ENCODE measurements around the gene PSMD6. TPM values are rescaled to one million over a fixed set of nuclear protein-coding genes. Genes with fewer than 3 reads are reported as not detected.
A peak's percentile ranks its signal among the peaks of the same experiment; 100 is the strongest.

Gene PSMD6
- total and polyA plus RNA-seq, 7 experiments from 2014 or later: 63.4 to 134 (median 89.2) TPM

- Histone ChIP-seq H3K9me3 (ENCODE audit: control insufficient read depth in 2 of 3, low read length in 3 of 3) (no peaks in the 10 kb centered on the region), H3K4me3 (ENCODE audit: low read length) (no peak overlapping the region), H3K36me3 (ENCODE audit: control insufficient read depth in 2 of 3, insufficient read depth in 3 of 3, low read length in 3 of 3) (peaks cover 27 to 62% (median 34%) of the 10 kb centered on the region in 3 experiments), H3K27me3 (ENCODE audit: control insufficient read depth in 2 of 2, insufficient read depth in 2 of 2, low read length in 2 of 2) (no peaks in the 10 kb centered on the region), H3K4me1 (ENCODE audit: control insufficient read depth in 2 of 2, insufficient read depth in 2 of 2, low read length in 2 of 2) (peaks cover 52 to 54% of the 10 kb centered on the region in 2 donors), H3K27ac (ENCODE audit: low read depth, low read length) (peak overlapping the region; percentile 71)
- Mint-ChIP-seq H3K36me3 (peaks cover 17 to 49% (median 38%) of the 10 kb centered on the region in 5 donors), H3K9me3 (no peaks in the 10 kb centered on the region), H3K4me1 (peaks cover 44 to 94% (median 87%) of the 10 kb centered on the region in 7 donors), H3K27me3 (no peaks in the 10 kb centered on the region), H3K27ac (peak overlapping the region; percentile 12 to 96 (median 86)), H3K4me3 (peak overlapping the region in 7 of 10 donors; percentile 36 to 68 (median 45))
- ChIA-PET POLR2A (interaction anchor here (0.6 to 12.7 kb wide), 3 partner anchors 12 to 41 kb away, joined by 3 to 234 read pairs (median 5); partner anchors contain the start of gene PSMD6), CTCF (interaction anchor here (1.0 to 11.1 kb wide), 3 partner anchors 12 to 42 kb away, joined by 5 to 162 read pairs (median 111); partner anchors contain the start of gene PSMD6)
- DNase-seq (no peak), ATAC-seq (no peak)
- intact Hi-C loops (cut with micrococcal nuclease): no loop called here
Measured at GRCh38 chr3:63981980-63982379, 41.3 kb downstream of the PSMD6 start.

GRCh38 chr3:63980830-63981498, 42.3 kb downstream of the PSMD6 start:
- Histone ChIP-seq H3K9me3 (ENCODE audit: control insufficient read depth in 2 of 3, low read length in 3 of 3) (no peaks in the 10 kb centered on the region), H3K4me3 (ENCODE audit: low read length) (no peak overlapping the region), H3K27me3 (ENCODE audit: control insufficient read depth in 2 of 2, insufficient read depth in 2 of 2, low read length in 2 of 2) (no peaks in the 10 kb centered on the region), H3K4me1 (ENCODE audit: control insufficient read depth in 2 of 2, insufficient read depth in 2 of 2, low read length in 2 of 2) (peaks cover 62 to 64% of the 10 kb centered on the region in 2 donors), H3K36me3 (ENCODE audit: control insufficient read depth in 2 of 3, insufficient read depth in 3 of 3, low read length in 3 of 3) (peaks cover 24 to 51% (median 29%) of the 10 kb centered on the region in 3 experiments), H3K27ac (ENCODE audit: low read depth, low read length) (peak overlapping the region; percentile 71)
- ChIA-PET POLR2A (interaction anchor here (0.6 to 12.7 kb wide), 3 partner anchors 11 to 377 kb away, joined by 3 to 234 read pairs (median 5); no protein-coding TSS in a partner anchor), CTCF (interaction anchor here (0.6 to 11.1 kb wide), 4 partner anchors 13 to 50 kb away, joined by 3 to 162 read pairs (median 58); partner anchors contain the start of gene PSMD6)
- Mint-ChIP-seq H3K27ac (peak overlapping the region; percentile 25 to 97 (median 89)), H3K4me3 (peak overlapping the region in 8 of 10 donors; percentile 9 to 89 (median 82)), H3K27me3 (no peaks in the 10 kb centered on the region), H3K4me1 (peaks cover 53 to 95% (median 90%) of the 10 kb centered on the region in 7 donors), H3K9me3 (no peaks in the 10 kb centered on the region), H3K36me3 (peaks cover 15 to 46% (median 36%) of the 10 kb centered on the region in 5 donors)
- DNase-seq (no peak), ATAC-seq (no peak)
- intact Hi-C loops (cut with micrococcal nuclease): no loop called here

GRCh38 chr3:63980019-63980418, 43.3 kb downstream of the PSMD6 start:
- H3K36me3 Mint-ChIP-seq: peaks cover 7 to 40% (median 32%) of the 10 kb centered on the region in 5 donors
- H3K27me3 ChIP-seq (ENCODE audit: control insufficient read depth in 2 of 2, insufficient read depth in 2 of 2, low read length in 2 of 2): no peaks in the 10 kb centered on the region
- H3K27me3 Mint-ChIP-seq: no peaks in the 10 kb centered on the region
- H3K4me1 Mint-ChIP-seq: peaks cover 51 to 95% (median 88%) of the 10 kb centered on the region in 7 donors
- CTCF ChIA-PET: interaction anchor here (1.8 to 11.1 kb wide), 4 partner anchors 14 to 43 kb away, joined by 5 to 162 read pairs (median 60); partner anchors contain the start of gene PSMD6
- H3K9me3 ChIP-seq (ENCODE audit: control insufficient read depth in 2 of 3, low read length in 3 of 3): no peaks in the 10 kb centered on the region
- H3K27ac ChIP-seq (ENCODE audit: low read depth, low read length): peak overlapping the region; percentile 71
- intact Hi-C loops (cut with micrococcal nuclease): no loop called here
- H3K4me1 ChIP-seq (ENCODE audit: control insufficient read depth in 2 of 2, insufficient read depth in 2 of 2, low read length in 2 of 2): peaks cover 70 to 72% of the 10 kb centered on the region in 2 donors
- peak overlapping the region; percentile 44 for H3K4me3 ChIP-seq (ENCODE audit: low read length)
- peak overlapping the region; percentile 77 to 89 (median 86) for H3K4me3 Mint-ChIP-seq
- peaks cover 17 to 42% (median 24%) of the 10 kb centered on the region in 3 experiments for H3K36me3 ChIP-seq (ENCODE audit: control insufficient read depth in 2 of 3, insufficient read depth in 3 of 3, low read length in 3 of 3)
- no peak for DNase-seq
- H3K27ac Mint-ChIP-seq: peak overlapping the region; percentile 77 to 97 (median 89)
- no peak for ATAC-seq
- H3K9me3 Mint-ChIP-seq: no peaks in the 10 kb centered on the region
- POLR2A ChIA-PET: interaction anchor here (0.6 to 12.7 kb wide), 7 partner anchors 8 to 117 kb away, joined by 3 to 234 read pairs (median 6); partner anchors contain the start of genes PSMD6 and THOC7

- peak overlapping the region; percentile 44 for H3K4me3 ChIP-seq (ENCODE audit: low read length)
- Mint-ChIP-seq H3K4me3 (peak overlapping the region; percentile 77 to 89 (median 86)), H3K36me3 (peaks cover 0 to 38% (median 26%) of the 10 kb centered on the region in 5 donors)
Measured at GRCh38 chr3:63979093-63979885, 44.0 kb downstream of the PSMD6 start.

GRCh38 chr3:63977893-63978292, 45.4 kb downstream of the PSMD6 start:
- Mint-ChIP-seq H3K4me3 (peak overlapping the region; percentile 72 to 89 (median 86)), H3K36me3 (peaks cover 4 to 40% (median 28%) of the 10 kb centered on the region in 5 donors), H3K27ac (peak overlapping the region; percentile 72 to 96 (median 89)), H3K4me1 (peaks cover 65 to 100% (median 97%) of the 10 kb centered on the region in 7 donors), H3K9me3 (no peaks in the 10 kb centered on the region), H3K27me3 (no peaks in the 10 kb centered on the region)
- intact Hi-C loops (cut with micrococcal nuclease): loop anchor here in 1 of 2 donors (2.0 kb wide), 1 partner anchor 15 kb away; no protein-coding TSS in a partner anchor
- Histone ChIP-seq H3K4me3 (ENCODE audit: low read length) (no peak overlapping the region), H3K4me1 (ENCODE audit: control insufficient read depth in 2 of 2, insufficient read depth in 2 of 2, low read length in 2 of 2) (peaks cover 84 to 90% of the 10 kb centered on the region in 2 donors), H3K27ac (ENCODE audit: low read depth, low read length) (peak overlapping the region; percentile 71), H3K36me3 (ENCODE audit: control insufficient read depth in 2 of 3, insufficient read depth in 3 of 3, low read length in 3 of 3) (peaks cover 4 to 41% (median 15%) of the 10 kb centered on the region in 3 experiments), H3K9me3 (ENCODE audit: control insufficient read depth in 2 of 3, low read length in 3 of 3) (no peaks in the 10 kb centered on the region), H3K27me3 (ENCODE audit: control insufficient read depth in 2 of 2, insufficient read depth in 2 of 2, low read length in 2 of 2) (no peaks in the 10 kb centered on the region)
- no peak for ATAC-seq
- no peak for DNase-seq
- CTCF ChIA-PET: interaction anchor here (1.0 to 11.1 kb wide), 4 partner anchors 9 to 18 kb away, joined by 3 to 162 read pairs (median 60); no protein-coding TSS in a partner anchor
- POLR2A ChIA-PET: interaction anchor here (0.6 to 12.7 kb wide), 5 partner anchors 8 to 45 kb away, joined by 3 to 234 read pairs (median 4); partner anchors contain the start of gene PSMD6

More at GRCh38 chr3:63979093-63979885, 44.0 kb downstream of the PSMD6 start:
- ATAC-seq (peak; percentile 85), DNase-seq (peak in 7 of 9 donors; percentile 36 to 68 (median 62))
- ChIA-PET POLR2A (interaction anchor here (0.6 to 12.7 kb wide), 11 partner anchors 9 to 67 kb away, joined by 3 to 234 read pairs (median 4); partner anchors contain the start of genes PSMD6 and SCAANT1), CTCF (interaction anchor here (1.3 to 11.1 kb wide), 5 partner anchors 13 to 44 kb away, joined by 3 to 162 read pairs (median 10); partner anchors contain the start of gene PSMD6)
- intact Hi-C loops (cut with micrococcal nuclease): loop anchor here (1.0 to 2.0 kb wide), 4 partner anchors 11 to 17 kb away; no protein-coding TSS in a partner anchor
- H3K27ac ChIP-seq (ENCODE audit: low read depth, low read length): peak overlapping the region; percentile 71
- Mint-ChIP-seq H3K9me3 (no peaks in the 10 kb centered on the region), H3K4me1 (peaks cover 56 to 97% (median 90%) of the 10 kb centered on the region in 7 donors), H3K27ac (peak overlapping the region; percentile 77 to 97 (median 89)), H3K27me3 (no peaks in the 10 kb centered on the region)
- H3K36me3 ChIP-seq (ENCODE audit: control insufficient read depth in 2 of 3, insufficient read depth in 3 of 3, low read length in 3 of 3): peaks cover 12 to 37% (median 17%) of the 10 kb centered on the region in 3 experiments
- H3K9me3 ChIP-seq (ENCODE audit: control insufficient read depth in 2 of 3, low read length in 3 of 3): no peaks in the 10 kb centered on the region
- H3K27me3 ChIP-seq (ENCODE audit: control insufficient read depth in 2 of 2, insufficient read depth in 2 of 2, low read length in 2 of 2): no peaks in the 10 kb centered on the region
- H3K4me1 ChIP-seq (ENCODE audit: control insufficient read depth in 2 of 2, insufficient read depth in 2 of 2, low read length in 2 of 2): peaks cover 77 to 79% of the 10 kb centered on the region in 2 donors

Data from naive thymus-derived CD4-positive, alpha-beta T cell (primary cell).